BLaER1 treated with 17β-estradiol and CSF1 and Interleukin-3, amounts not matched to agents 10 nM and 100 nM (cell line): ENCODE data around the gene FCMR.
A peak's percentile ranks its signal among the peaks of the same experiment; 100 is the strongest.

Experiments
- H3K27ac ChIP-seq, 11 experiments: shearing (Covaris generic); formaldehyde crosslinking; 2 replicates each; pipeline ENCODE4 v1.8.1; 2022
- H3K27me3 ChIP-seq, 11 experiments: shearing (Covaris generic); formaldehyde crosslinking; 2 replicates each; pipeline ENCODE4 v1.8.1; 2022
- H3K36me3 ChIP-seq, 11 experiments: shearing (Covaris generic); formaldehyde crosslinking; 2 replicates each; pipeline ENCODE4 v1.8.1; 2022
- H3K4me1 ChIP-seq, 10 experiments: shearing (Covaris generic); formaldehyde crosslinking; 2 replicates each; pipeline ENCODE4 v1.8.1; 2022
- H3K4me2 ChIP-seq, 11 experiments: shearing (Covaris generic); formaldehyde crosslinking; 2 replicates each; pipeline ENCODE4 v1.8.1; 2022
- H3K4me3 ChIP-seq, 10 experiments: shearing (Covaris generic); formaldehyde crosslinking; 2 replicates each; pipeline ENCODE4 v1.8.1; 2022
- H3K9ac ChIP-seq, 11 experiments: shearing (Covaris generic); formaldehyde crosslinking; 2 replicates each; pipeline ENCODE4 v1.8.1; 2022
- H3K9me3 ChIP-seq, 11 experiments: shearing (Covaris generic); formaldehyde crosslinking; replicated peaks in 1 of 11; 2 replicates each; pipeline ENCODE4 v1.8.1; 2022
- H4K20me1 ChIP-seq, 11 experiments: shearing (Covaris generic); formaldehyde crosslinking; 2 replicates each; pipeline ENCODE4 v1.8.1; 2022
- Cebpa-rat ChIP-seq, 11 experiments: shearing (Covaris generic); IDR thresholded peaks; 2 replicates each; pipeline ENCODE4 v1.8.1; 2022

The FCMR gene

DNA sequence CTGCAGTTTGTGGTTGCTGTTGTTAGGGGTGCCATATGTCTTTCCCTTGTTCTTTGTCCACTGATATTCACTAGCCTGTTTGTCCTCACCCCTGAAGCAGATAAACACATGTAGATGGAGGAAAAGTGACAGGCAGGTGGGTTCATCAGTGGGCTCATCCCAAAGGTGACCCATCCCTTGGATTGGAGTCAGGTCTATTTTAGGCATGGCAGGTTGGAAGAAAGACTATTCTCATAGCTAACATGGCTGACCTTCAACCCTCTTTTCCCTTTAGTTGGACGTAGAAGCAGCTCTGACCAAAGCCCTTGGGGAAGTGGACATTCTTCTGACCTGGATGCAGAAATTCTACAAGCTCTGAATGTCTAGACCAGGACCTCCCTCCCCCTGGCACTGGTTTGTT lies 19.0 kb downstream of the FCMR start:
- no peaks in the 10 kb centered on the region for H3K9me3 ChIP-seq
- peaks cover 0 to 6% (median 2%) of the 10 kb centered on the region in 11 experiments; a peak in 9 of 22 replicates for H3K27me3 ChIP-seq
- H3K27ac ChIP-seq: no peak overlapping the region
- H3K4me3 ChIP-seq: no peak overlapping the region
- no peak overlapping the region for H3K4me2 ChIP-seq
- no peak overlapping the region for H3K9ac ChIP-seq
- H3K4me1 ChIP-seq: peaks cover 15 to 26% (median 22%) of the 10 kb centered on the region in 10 experiments
- H4K20me1 ChIP-seq: peaks cover 0 to 6% (median 0%) of the 10 kb centered on the region in 11 experiments; a peak in 4 of 22 replicates
- TF ChIP-seq Cebpa-rat (IDR thresholded peaks at IDR 0.05): no peak
- H3K36me3 ChIP-seq: peaks cover 16 to 48% (median 33%) of the 10 kb centered on the region in 11 experiments; a peak in 20 of 22 replicates

- Histone ChIP-seq H3K36me3 (peaks cover 16 to 41% (median 26%) of the 10 kb centered on the region in 11 experiments; a peak in 20 of 22 replicates), H3K27ac (no peak overlapping the region), H3K9ac (no peak overlapping the region), H3K4me1 (peaks cover 15 to 28% (median 25%) of the 10 kb centered on the region in 10 experiments), H3K27me3 (no peaks in the 10 kb centered on the region), H3K9me3 (no peaks in the 10 kb centered on the region), H4K20me1 (no peaks in the 10 kb centered on the region; a peak in 1 of 22 replicates), H3K4me3 (no peak overlapping the region), H3K4me2 (no peak overlapping the region)
- TF ChIP-seq Cebpa-rat (IDR thresholded peaks at IDR 0.05): no peak
Measured at GRCh38 chr1:206901944-206902343, 19.8 kb downstream of the FCMR start.

- Histone ChIP-seq H3K4me1 (peaks cover 4 to 22% (median 17%) of the 10 kb centered on the region in 10 experiments; a peak in 17 of 20 replicates), H3K9me3 (no peaks in the 10 kb centered on the region), H3K36me3 (peaks cover 16 to 34% (median 26%) of the 10 kb centered on the region in 11 experiments; a peak in 20 of 22 replicates), H4K20me1 (no peaks in the 10 kb centered on the region; a peak in 1 of 22 replicates), H3K4me2 (no peak overlapping the region), H3K27ac (no peak overlapping the region), H3K4me3 (no peak overlapping the region), H3K27me3 (no peaks in the 10 kb centered on the region; a peak in 1 of 22 replicates), H3K9ac (no peak overlapping the region)
- TF ChIP-seq Cebpa-rat (IDR thresholded peaks at IDR 0.05): no peak
Measured at GRCh38 chr1:206900149-206900548, 21.6 kb downstream of the FCMR start.

DNA sequence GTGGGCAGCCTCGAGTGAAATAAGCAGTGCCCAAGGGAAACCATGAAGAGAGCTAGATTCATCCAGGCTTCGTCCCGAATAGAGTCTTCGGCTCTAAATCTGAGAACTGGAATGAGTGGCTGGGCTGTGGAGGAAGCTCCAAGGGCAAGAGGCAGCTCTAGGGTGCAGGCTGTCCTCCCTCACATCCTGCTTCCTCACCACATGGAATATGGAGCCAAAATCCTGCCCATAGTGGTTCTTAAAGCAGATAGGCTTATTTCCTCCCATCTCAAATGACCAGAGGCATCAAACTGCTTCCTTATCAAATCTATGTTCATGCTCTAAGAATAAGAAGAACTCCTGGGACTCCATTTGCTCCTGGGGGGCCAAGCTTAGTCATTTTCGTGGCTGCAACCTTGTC lies 22.0 kb downstream of the FCMR start:
- H3K36me3 ChIP-seq: peaks cover 12 to 30% (median 22%) of the 10 kb centered on the region in 11 experiments; a peak in 20 of 22 replicates
- no peak overlapping the region for H3K4me2 ChIP-seq
- no peak for TF ChIP-seq Cebpa-rat (IDR thresholded peaks at IDR 0.05)
- H3K27me3 ChIP-seq: no peaks in the 10 kb centered on the region; a peak in 1 of 22 replicates
- no peak overlapping the region for H3K27ac ChIP-seq
- H3K4me3 ChIP-seq: no peak overlapping the region
- H3K9ac ChIP-seq: no peak overlapping the region
- peaks cover 0 to 20% (median 12%) of the 10 kb centered on the region in 10 experiments; a peak in 15 of 20 replicates for H3K4me1 ChIP-seq
- no peaks in the 10 kb centered on the region for H3K9me3 ChIP-seq
- H4K20me1 ChIP-seq: no peaks in the 10 kb centered on the region; a peak in 1 of 22 replicates

- TF ChIP-seq Cebpa-rat (IDR thresholded peaks at IDR 0.05): no peak
- Histone ChIP-seq H3K9me3 (no peaks in the 10 kb centered on the region), H3K4me3 (no peak overlapping the region), H3K27ac (no peak overlapping the region), H3K4me2 (no peak overlapping the region), H3K36me3 (peaks cover 5 to 22% (median 14%) of the 10 kb centered on the region in 11 experiments; a peak in 17 of 22 replicates), H4K20me1 (no peaks in the 10 kb centered on the region; a peak in 1 of 22 replicates), H3K27me3 (peaks cover 0 to 2% (median 0%) of the 10 kb centered on the region in 11 experiments; a peak in 1 of 22 replicates), H3K4me1 (peaks cover 0 to 20% (median 11%) of the 10 kb centered on the region in 10 experiments; a peak in 15 of 20 replicates), H3K9ac (no peak overlapping the region)
Measured at GRCh38 chr1:206898915-206899431, 22.8 kb downstream of the FCMR start.

DNA sequence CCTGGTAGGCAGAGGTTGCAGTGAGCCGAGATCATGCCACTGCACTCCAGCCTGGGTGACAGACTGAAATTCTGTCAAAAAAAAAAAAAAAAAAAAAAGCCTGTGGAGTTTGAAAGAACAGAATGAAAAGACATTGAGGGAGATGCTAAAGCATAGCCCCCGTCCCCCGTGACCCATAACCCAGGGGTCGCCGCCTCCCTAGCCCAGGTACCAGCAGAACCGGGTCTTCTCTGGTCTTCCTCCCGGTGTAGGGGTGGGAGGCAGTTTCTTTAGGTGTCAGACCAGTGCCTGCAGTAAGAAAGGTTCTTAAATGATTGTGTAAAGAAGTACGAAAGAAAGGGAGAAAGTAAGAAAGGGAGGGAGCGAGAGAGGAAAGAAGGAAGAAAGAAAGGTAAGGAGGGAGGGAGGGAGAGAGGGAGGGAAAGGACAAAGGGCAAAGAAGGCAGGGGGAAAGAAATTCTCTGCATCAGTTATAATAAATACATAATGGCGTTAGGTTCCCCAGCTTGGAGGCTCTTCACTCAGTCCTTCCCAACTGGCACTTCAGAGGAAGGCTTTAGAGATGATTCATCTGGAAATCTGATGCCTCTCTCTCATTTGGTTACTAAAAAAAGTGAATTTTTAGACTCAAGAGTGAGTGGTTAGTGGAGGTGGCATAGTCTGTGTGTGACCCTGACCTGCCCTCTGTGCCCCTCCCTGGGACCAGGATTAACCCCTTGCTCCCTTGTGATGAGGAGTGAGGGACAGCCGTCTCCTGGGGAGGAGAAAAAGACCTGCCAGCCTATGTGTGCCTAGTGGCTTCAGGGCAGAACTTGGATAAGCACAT lies 23.4 kb downstream of the FCMR start:
- H3K4me2 ChIP-seq: no peak overlapping the region

GRCh38 chr1:206897175-206897574 lies 24.6 kb downstream of the FCMR start, which contains the start of gene IL24:
IL24 (plus strand) TSS chr1:206897443; CDS start chr1:206897833, 390 bp downstream.
- H3K27ac ChIP-seq: no peak within 1 kb of the TSS
- peaks cover 0 to 7% (median 0%) of the 10 kb centered on the region in 11 experiments; a peak in 1 of 22 replicates for H3K36me3 ChIP-seq
- no peak for TF ChIP-seq Cebpa-rat (IDR thresholded peaks at IDR 0.05)
- no peak within 1 kb of the TSS for H3K9ac ChIP-seq
- peak within 1 kb of the TSS in 9 of 11 experiments; percentile 3 to 44 (median 7); a peak in 9 of 22 replicates for H3K4me2 ChIP-seq
- peaks cover 0 to 5% (median 0%) of the 10 kb centered on the region in 11 experiments; a peak in 1 of 22 replicates for H3K27me3 ChIP-seq
- H3K9me3 ChIP-seq: peaks cover 0 to 2% (median 0%) of the 10 kb centered on the region in 11 experiments; a peak in 3 of 22 replicates
- peaks cover 0 to 20% (median 11%) of the 10 kb centered on the region in 10 experiments; a peak in 15 of 20 replicates for H3K4me1 ChIP-seq
- no peaks in the 10 kb centered on the region; a peak in 1 of 22 replicates for H4K20me1 ChIP-seq
- no peak within 1 kb of the TSS for H3K4me3 ChIP-seq

More for the DNA sequence above, 23.4 kb downstream of the FCMR start:
- Histone ChIP-seq H3K27ac (no peak overlapping the region), H3K36me3 (peaks cover 0 to 15% (median 7%) of the 10 kb centered on the region in 11 experiments; a peak in 15 of 22 replicates), H3K4me3 (no peak overlapping the region), H3K9me3 (no peaks in the 10 kb centered on the region), H3K4me1 (peaks cover 0 to 20% (median 11%) of the 10 kb centered on the region in 10 experiments; a peak in 15 of 20 replicates), H3K9ac (no peak overlapping the region), H3K27me3 (peaks cover 0 to 5% (median 0%) of the 10 kb centered on the region in 11 experiments; a peak in 1 of 22 replicates), H4K20me1 (no peaks in the 10 kb centered on the region; a peak in 1 of 22 replicates)
- TF ChIP-seq Cebpa-rat (IDR thresholded peaks at IDR 0.05): no peak

DNA sequence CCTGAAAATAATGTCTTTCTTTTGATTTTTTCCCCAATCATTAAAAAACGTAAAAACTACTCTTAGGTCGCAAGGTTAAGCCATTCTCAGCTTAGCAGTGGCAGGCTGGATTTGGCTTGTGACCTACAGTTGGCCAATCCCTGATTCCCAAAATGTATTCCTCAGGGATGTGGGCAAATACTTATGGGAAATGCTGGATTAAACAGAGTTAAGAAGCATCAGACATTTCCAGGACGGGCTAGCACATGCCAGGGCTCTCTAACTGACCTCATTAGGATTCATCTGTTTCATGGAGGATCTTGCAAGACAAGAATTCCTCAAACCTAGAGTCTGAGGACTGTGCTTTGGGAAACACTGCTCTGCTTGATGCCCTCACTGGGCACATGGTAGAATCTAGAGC lies 25.5 kb downstream of the FCMR start:
- no peak overlapping the region for H3K9ac ChIP-seq
- no peaks in the 10 kb centered on the region; a peak in 1 of 22 replicates for H4K20me1 ChIP-seq
- H3K4me3 ChIP-seq: no peak overlapping the region
- H3K4me1 ChIP-seq: peaks cover 5 to 25% (median 16%) of the 10 kb centered on the region in 10 experiments
- H3K27me3 ChIP-seq: peaks cover 0 to 5% (median 0%) of the 10 kb centered on the region in 11 experiments; a peak in 1 of 22 replicates
- TF ChIP-seq Cebpa-rat (IDR thresholded peaks at IDR 0.05): no peak
- H3K9me3 ChIP-seq: peaks cover 0 to 10% (median 6%) of the 10 kb centered on the region in 11 experiments; a peak in 10 of 22 replicates
- H3K27ac ChIP-seq: no peak overlapping the region
- peak overlapping the region in 6 of 11 experiments; percentile 6 to 44 (median 24); a peak in 6 of 22 replicates for H3K4me2 ChIP-seq
- H3K36me3 ChIP-seq: no peaks in the 10 kb centered on the region
